HepG2 (cell line): ENCODE data around the gene VPS13C.

Experiments
- CHD4 ChIP-seq: fragments of 200-600 bp; sonication (generic); IDR thresholded peaks from 2 replicates; pipeline ENCODE4 v1.7.0; 2017; ENCODE audit warnings: mild to moderate bottlenecking, low read length, borderline replicate concordance
- IKZF1 ChIP-seq: fragments of 450-650 bp; IDR thresholded peaks from 2 replicates; pipeline ENCODE4 v1.7.1; 2016
- NR2F2 ChIP-seq: IDR thresholded peaks from 2 replicates; pipeline ENCODE4 v1.6.1; 2012; ENCODE audit warnings: low read depth, inconsistent platforms, borderline replicate concordance
- POLR2AphosphoS2 ChIP-seq: IDR thresholded peaks from 2 replicates; pipeline ENCODE4 v1.6.1; 2011; ENCODE audit warnings: low read depth, low read length, improper control_type of control experiment
- RAD21 ChIP-seq: fragments of 450-650 bp; formaldehyde crosslinking; IDR thresholded peaks from 2 replicates; pipeline ENCODE4 v1.5.0; 2020; ENCODE audit warnings: mild to moderate bottlenecking
- SRSF1 ChIP-seq: fragments of 200-400 bp; formaldehyde crosslinking; optimal IDR thresholded peaks from 2 replicates; pipeline ENCODE3; 2017; ENCODE audit warnings: mild to moderate bottlenecking, low read depth, low read length, moderate library complexity
- YY1 ChIP-seq: IDR thresholded peaks from 2 replicates; pipeline ENCODE4 v1.6.1; 2011; ENCODE audit warnings: low read length, low read depth, moderate library complexity, mild to moderate bottlenecking; ENCODE audit not compliant: insufficient read depth, insufficient replicate concordance
- ZKSCAN8 ChIP-seq: IDR thresholded peaks from 2 replicates; pipeline ENCODE4 v1.6.1; 2016; ENCODE audit warnings: borderline replicate concordance, missing genetic modification reagents, missing compliant biosample characterization
- ZNF121 ChIP-seq: sonication (generic); formaldehyde crosslinking; IDR thresholded peaks from 2 replicates; pipeline ENCODE4 v1.5.0; 2020; ENCODE audit warnings: mild to moderate bottlenecking, missing genetic modification reagents
- TF ChIP-seq, protein P1 (sequence below): sonication (generic); formaldehyde crosslinking; IDR thresholded peaks from 2 replicates; pipeline ENCODE4 v1.4.0; 2020; ENCODE audit warnings: missing genetic modification reagents, mild to moderate bottlenecking, borderline replicate concordance
- TF ChIP-seq, protein P2 (sequence below): IDR thresholded peaks from 2 replicates; pipeline ENCODE4 v1.6.1; 2016; ENCODE audit warnings: missing compliant biosample characterization, missing genetic modification reagents, borderline replicate concordance
- TF ChIP-seq, protein P3 (sequence below): sonication (generic); formaldehyde crosslinking; IDR thresholded peaks from 2 replicates; pipeline ENCODE4 v1.5.0; 2020; ENCODE audit warnings: mild to moderate bottlenecking, missing genetic modification reagents, moderate library complexity
- TF ChIP-seq, protein P4 (sequence below): sonication (generic); formaldehyde crosslinking; IDR thresholded peaks from 2 replicates; pipeline ENCODE4 v1.5.0; 2020; ENCODE audit warnings: missing genetic modification reagents
- TF ChIP-seq, protein P5 (sequence below): sonication (generic); formaldehyde crosslinking; IDR thresholded peaks from 2 replicates; pipeline ENCODE4 v1.8.0; 2022; ENCODE audit warnings: missing genetic modification reagents, mild to moderate bottlenecking, inconsistent platforms, borderline replicate concordance

DNA sequence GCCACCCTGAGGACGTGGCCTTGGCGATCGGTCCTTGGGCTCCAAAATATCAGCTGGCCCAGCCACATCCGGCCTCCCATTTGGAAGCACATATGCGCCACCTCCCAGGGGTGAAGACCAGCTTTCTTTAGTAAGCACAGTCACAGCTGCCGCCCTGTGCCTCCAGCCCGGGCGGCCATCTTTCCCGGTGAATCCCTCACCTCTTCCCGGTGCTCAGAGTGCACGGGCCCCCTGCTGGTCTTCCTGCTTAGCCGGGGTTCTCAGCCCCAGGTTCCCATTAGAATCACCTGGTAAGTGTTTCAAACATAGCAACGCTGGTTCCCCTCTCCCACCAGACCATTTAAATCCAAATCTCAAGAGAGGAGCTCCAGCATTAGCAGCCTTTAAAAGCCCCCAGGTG is 232.2 kb downstream of the VPS13C start:
- TF ChIP-seq ZNF121 (CRISPR knock-in tag) (no peak), POLR2AphosphoS2 (no peak), YY1 (peak; percentile 86), IKZF1 (no peak), SRSF1 (no peak), CHD4 (no peak), RAD21 (no peak), NR2F2 (no peak), ZKSCAN8 (no peak)
- TF ChIP-seq, protein P1, sequence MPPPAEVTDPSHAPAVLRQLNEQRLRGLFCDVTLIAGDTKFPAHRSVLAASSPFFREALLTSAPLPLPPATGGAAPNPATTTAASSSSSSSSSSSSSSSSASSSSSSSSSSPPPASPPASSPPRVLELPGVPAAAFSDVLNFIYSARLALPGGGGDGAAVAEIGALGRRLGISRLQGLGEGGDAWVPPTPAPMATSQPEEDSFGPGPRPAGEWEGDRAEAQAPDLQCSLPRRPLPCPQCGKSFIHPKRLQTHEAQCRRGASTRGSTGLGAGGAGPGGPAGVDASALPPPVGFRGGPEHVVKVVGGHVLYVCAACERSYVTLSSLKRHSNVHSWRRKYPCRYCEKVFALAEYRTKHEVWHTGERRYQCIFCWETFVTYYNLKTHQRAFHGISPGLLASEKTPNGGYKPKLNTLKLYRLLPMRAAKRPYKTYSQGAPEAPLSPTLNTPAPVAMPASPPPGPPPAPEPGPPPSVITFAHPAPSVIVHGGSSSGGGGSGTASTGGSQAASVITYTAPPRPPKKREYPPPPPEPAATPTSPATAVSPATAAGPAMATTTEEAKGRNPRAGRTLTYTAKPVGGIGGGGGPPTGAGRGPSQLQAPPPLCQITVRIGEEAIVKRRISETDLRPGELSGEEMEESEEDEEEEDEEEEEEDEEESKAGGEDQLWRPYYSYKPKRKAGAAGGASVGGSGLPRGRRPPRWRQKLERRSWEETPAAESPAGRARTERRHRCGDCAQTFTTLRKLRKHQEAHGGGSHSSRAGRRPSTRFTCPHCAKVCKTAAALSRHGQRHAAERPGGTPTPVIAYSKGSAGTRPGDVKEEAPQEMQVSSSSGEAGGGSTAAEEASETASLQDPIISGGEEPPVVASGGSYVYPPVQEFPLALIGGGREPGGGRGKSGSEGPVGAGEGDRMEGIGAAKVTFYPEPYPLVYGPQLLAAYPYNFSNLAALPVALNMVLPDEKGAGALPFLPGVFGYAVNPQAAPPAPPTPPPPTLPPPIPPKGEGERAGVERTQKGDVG: no peak
- TF ChIP-seq, protein P2, sequence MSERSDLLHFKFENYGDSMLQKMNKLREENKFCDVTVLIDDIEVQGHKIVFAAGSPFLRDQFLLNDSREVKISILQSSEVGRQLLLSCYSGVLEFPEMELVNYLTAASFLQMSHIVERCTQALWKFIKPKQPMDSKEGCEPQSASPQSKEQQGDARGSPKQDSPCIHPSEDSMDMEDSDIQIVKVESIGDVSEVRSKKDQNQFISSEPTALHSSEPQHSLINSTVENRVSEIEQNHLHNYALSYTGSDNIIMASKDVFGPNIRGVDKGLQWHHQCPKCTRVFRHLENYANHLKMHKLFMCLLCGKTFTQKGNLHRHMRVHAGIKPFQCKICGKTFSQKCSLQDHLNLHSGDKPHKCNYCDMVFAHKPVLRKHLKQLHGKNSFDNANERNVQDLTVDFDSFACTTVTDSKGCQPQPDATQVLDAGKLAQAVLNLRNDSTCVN (CRISPR knock-in tag): no peak
- TF ChIP-seq, protein P3, sequence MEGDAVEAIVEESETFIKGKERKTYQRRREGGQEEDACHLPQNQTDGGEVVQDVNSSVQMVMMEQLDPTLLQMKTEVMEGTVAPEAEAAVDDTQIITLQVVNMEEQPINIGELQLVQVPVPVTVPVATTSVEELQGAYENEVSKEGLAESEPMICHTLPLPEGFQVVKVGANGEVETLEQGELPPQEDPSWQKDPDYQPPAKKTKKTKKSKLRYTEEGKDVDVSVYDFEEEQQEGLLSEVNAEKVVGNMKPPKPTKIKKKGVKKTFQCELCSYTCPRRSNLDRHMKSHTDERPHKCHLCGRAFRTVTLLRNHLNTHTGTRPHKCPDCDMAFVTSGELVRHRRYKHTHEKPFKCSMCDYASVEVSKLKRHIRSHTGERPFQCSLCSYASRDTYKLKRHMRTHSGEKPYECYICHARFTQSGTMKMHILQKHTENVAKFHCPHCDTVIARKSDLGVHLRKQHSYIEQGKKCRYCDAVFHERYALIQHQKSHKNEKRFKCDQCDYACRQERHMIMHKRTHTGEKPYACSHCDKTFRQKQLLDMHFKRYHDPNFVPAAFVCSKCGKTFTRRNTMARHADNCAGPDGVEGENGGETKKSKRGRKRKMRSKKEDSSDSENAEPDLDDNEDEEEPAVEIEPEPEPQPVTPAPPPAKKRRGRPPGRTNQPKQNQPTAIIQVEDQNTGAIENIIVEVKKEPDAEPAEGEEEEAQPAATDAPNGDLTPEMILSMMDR (CRISPR knock-in tag): peak; percentile 51
- TF ChIP-seq, protein P4, sequence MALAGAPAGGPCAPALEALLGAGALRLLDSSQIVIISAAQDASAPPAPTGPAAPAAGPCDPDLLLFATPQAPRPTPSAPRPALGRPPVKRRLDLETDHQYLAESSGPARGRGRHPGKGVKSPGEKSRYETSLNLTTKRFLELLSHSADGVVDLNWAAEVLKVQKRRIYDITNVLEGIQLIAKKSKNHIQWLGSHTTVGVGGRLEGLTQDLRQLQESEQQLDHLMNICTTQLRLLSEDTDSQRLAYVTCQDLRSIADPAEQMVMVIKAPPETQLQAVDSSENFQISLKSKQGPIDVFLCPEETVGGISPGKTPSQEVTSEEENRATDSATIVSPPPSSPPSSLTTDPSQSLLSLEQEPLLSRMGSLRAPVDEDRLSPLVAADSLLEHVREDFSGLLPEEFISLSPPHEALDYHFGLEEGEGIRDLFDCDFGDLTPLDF (CRISPR knock-in tag): no peak
- TF ChIP-seq, protein P5, sequence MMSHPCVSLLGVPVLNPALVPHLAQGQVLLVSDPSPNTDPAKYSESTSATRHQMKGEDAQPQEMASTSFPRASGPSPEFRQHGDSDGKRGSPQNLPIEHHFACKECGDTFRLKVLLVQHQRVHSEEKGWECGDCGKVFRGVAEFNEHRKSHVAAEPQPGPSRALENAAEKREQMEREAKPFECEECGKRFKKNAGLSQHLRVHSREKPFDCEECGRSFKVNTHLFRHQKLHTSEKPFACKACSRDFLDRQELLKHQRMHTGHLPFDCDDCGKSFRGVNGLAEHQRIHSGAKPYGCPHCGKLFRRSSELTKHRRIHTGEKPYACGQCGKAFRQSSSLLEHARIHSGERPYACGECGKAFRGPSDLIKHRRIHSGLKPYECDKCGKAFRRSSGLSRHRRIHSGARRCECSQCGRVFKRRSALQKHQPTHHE (CRISPR knock-in tag): no peak
